Neural cell (in vitro differentiated cells): Measurements from ENCODE around the gene FUNDC1. TPM values are rescaled to one million over a fixed set of nuclear protein-coding genes. Genes with fewer than 3 reads are reported as not detected.

ENCODE experiments used
- H2AFZ ChIP-seq: fragments of 200-600, 300-800 bp; sonication (generic), shearing (Covaris generic); 2 replicates; pipeline ENCODE4 v1.6.0; 2014; ENCODE audit warnings: low read depth, mild to moderate bottlenecking, antibody characterized with exemption, low read length, moderate library complexity
- H3F3A ChIP-seq: fragments of 200-600 bp; shearing (Covaris generic); 2 replicates; pipeline ENCODE4 v1.6.1; 2016; ENCODE audit warnings: mild to moderate bottlenecking, moderate library complexity, mixed read lengths, antibody characterized with exemption, low read length; ENCODE audit not compliant: insufficient read depth, poor library complexity, severe bottlenecking
- H3K27ac ChIP-seq: fragments of 200-600, 300-800 bp; sonication (generic), shearing (Covaris generic); 2 replicates; pipeline ENCODE4 v1.5.1; 2014; ENCODE audit warnings: mild to moderate bottlenecking, low read length, moderate library complexity
- H3K27me3 ChIP-seq: fragments of 300-800, 200-600 bp; sonication (generic), shearing (Covaris generic); 2 replicates; pipeline ENCODE4 v1.6.0; 2014; ENCODE audit warnings: mild to moderate bottlenecking, low read depth, low read length, moderate library complexity; ENCODE audit not compliant: insufficient read depth
- H3K36me3 ChIP-seq: fragments of 300-800, 200-600 bp; sonication (generic), shearing (Covaris generic); 2 replicates; pipeline ENCODE4 v1.5.1; 2014; ENCODE audit warnings: mild to moderate bottlenecking, antibody characterized with exemption, low read length, moderate library complexity; ENCODE audit not compliant: insufficient read depth
- H3K4me2 ChIP-seq: fragments of 300-800, 200-600 bp; sonication (generic), shearing (Covaris generic); 2 replicates; pipeline ENCODE4 v1.6.0; 2014; ENCODE audit warnings: mild to moderate bottlenecking, low read length
- H3K4me3 ChIP-seq: fragments of 300-800, 200-600 bp; sonication (generic), shearing (Covaris generic); 2 replicates; pipeline ENCODE4 v1.5.1; 2014; ENCODE audit warnings: mild to moderate bottlenecking, low read length, moderate library complexity
- H3K79me2 ChIP-seq: fragments of 200-600 bp; shearing (Covaris generic); replicated peaks from 2 replicates; pipeline ENCODE4 v1.6.0; 2014; ENCODE audit warnings: mild to moderate bottlenecking, low read length, moderate library complexity; ENCODE audit not compliant: insufficient read depth
- H3K9ac ChIP-seq: fragments of 300-800, 200-600 bp; sonication (generic), shearing (Covaris generic); 2 replicates; pipeline ENCODE4 v1.6.1; 2016; ENCODE audit warnings: mild to moderate bottlenecking, low read length, mixed read lengths
- H3K9me2 ChIP-seq: fragments of 200-600 bp; shearing (Covaris generic); 2 replicates; pipeline ENCODE4 v1.6.1; 2016; ENCODE audit warnings: mild to moderate bottlenecking, low read length, mixed read lengths; ENCODE audit not compliant: insufficient read depth
- H3K9me3 ChIP-seq: fragments of 200-600, 300-800 bp; sonication (generic), shearing (Covaris generic); 2 replicates; pipeline ENCODE4 v1.6.1; 2016; ENCODE audit warnings: mild to moderate bottlenecking, mixed run types, low read length, moderate library complexity, mixed read lengths
- H4K20me1 ChIP-seq: fragments of 200-600 bp; shearing (Covaris generic); 2 replicates; pipeline ENCODE4 v1.6.1; 2016; ENCODE audit warnings: mild to moderate bottlenecking, mixed run types; ENCODE audit not compliant: insufficient read depth
- CTCF ChIP-seq: fragments of 450-650 bp; IDR thresholded peaks from 2 replicates; pipeline ENCODE4 v1.5.1; 2014; ENCODE audit warnings: antibody characterized with exemption, mild to moderate bottlenecking, moderate library complexity; ENCODE audit not compliant: poor library complexity, severe bottlenecking
- EP300 ChIP-seq: fragments of 450-650 bp; conservative IDR thresholded peaks from 2 replicates; pipeline ENCODE4 v1.6.1; 2014; ENCODE audit warnings: antibody characterized with exemption, mild to moderate bottlenecking, moderate library complexity; ENCODE audit not compliant: poor library complexity, severe bottlenecking
- EZH2 ChIP-seq: fragments of 200-600, 300-800 bp; shearing (Covaris generic), sonication (generic); IDR thresholded peaks from 2 replicates; pipeline ENCODE4 v1.6.1; 2014; ENCODE audit warnings: antibody characterized with exemption, low read length, borderline replicate concordance, mild to moderate bottlenecking; ENCODE audit not compliant: insufficient read depth, poor library complexity, severe bottlenecking
- MXI1 ChIP-seq: fragments of 450-650 bp; conservative IDR thresholded peaks from 2 replicates; pipeline ENCODE4 v1.6.1; 2014; ENCODE audit warnings: antibody characterized with exemption, mild to moderate bottlenecking; ENCODE audit not compliant: poor library complexity, severe bottlenecking
- POLR2AphosphoS5 ChIP-seq: IDR thresholded peaks from 2 replicates; pipeline ENCODE4 v1.6.1; 2012
- RAD21 ChIP-seq: fragments of 450-650 bp; conservative IDR thresholded peaks from 2 replicates; pipeline ENCODE4 v1.6.1; 2014; ENCODE audit warnings: antibody characterized with exemption, mild to moderate bottlenecking, moderate library complexity
- REST ChIP-seq: IDR thresholded peaks from 2 replicates; pipeline ENCODE4 v1.6.1; 2012; ENCODE audit warnings: borderline replicate concordance
- SMC3 ChIP-seq: fragments of 450-650 bp; conservative IDR thresholded peaks from 2 replicates; pipeline ENCODE4 v1.6.1; 2014; ENCODE audit warnings: antibody characterized with exemption, mild to moderate bottlenecking, moderate library complexity; ENCODE audit not compliant: poor library complexity
- TAF1 ChIP-seq: IDR thresholded peaks from 2 replicates; pipeline ENCODE4 v1.6.1; 2012; ENCODE audit warnings: low read depth
- polyA plus RNA-seq: library from polyadenylated mRNA; depleted of rRNA; stranded (reverse); fragments of >200 nt; gene quantifications from 2 replicates; pipeline ENCODE4 v1.2.3, GENCODE V29; 2014

The FUNDC1 gene
- polyA plus RNA-seq, 1 donor from 2014 or later, result 29.9 TPM

DNA sequence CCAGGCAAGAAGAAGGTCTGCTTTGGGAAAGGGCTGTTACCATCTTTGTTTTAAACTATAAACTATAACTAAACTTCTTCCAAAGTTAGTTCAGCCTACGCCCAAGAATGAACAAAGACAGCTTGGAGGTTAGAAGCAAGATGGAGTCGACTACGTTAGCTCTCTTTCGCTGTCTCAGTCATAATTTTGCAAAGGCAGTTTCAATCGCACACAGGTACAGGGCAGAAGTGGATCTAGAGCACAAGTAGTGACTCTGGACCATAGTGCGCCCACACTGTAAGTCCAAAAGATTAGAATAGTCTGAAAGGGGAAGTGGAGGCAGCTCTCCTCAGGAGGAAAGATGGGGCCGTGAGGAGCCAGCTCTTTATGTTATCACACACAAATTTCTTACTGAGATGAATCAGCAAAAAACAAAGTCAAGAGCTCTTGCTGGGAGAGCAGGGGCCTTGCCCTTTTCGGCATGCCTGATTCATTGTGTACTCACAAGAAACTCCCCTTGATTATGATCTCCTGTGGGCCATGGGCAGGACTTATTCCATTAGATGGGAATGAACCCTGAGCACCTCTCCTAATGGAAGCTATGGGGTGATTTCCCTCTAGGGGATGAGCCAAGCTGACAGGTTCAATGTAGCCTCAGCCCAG is 58.6 kb downstream of the FUNDC1 start:
- Histone ChIP-seq H3K9me3 (no peaks in the 10 kb centered on the region), H2AFZ (no peak overlapping the region), H3K36me3 (no peaks in the 10 kb centered on the region), H3K4me2 (no peak overlapping the region), H3K9me2 (no peaks in the 10 kb centered on the region), H3F3A (no peaks in the 10 kb centered on the region), H3K4me3 (no peak overlapping the region), H3K27me3 (no peaks in the 10 kb centered on the region), H4K20me1 (no peaks in the 10 kb centered on the region), H3K9ac (no peak overlapping the region), H3K79me2 (no peaks in the 10 kb centered on the region), H3K27ac (no peak overlapping the region)
- no peak for TF ChIP-seq SMC3

DNA sequence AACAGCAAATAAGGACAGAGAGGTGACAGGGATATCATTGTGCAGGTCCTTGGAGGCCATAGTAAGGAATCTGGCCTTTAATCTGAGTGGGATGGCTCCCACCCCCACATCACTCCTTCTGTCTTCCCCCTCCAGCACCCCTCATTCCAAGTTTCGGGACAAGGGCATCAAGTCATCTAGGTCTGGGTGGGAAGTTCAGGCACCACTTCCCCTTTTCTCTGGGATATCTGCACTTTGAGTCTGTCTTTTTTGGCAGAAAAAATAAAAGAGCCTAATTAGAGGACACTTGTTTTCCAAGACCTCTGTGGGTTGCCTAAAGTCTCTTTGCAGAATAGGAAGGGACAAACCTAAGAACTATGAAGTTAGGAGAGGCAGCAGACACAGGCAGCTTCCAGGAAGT is 60.1 kb downstream of the FUNDC1 start:
- Histone ChIP-seq H3K9me2 (no peaks in the 10 kb centered on the region), H3K79me2 (no peaks in the 10 kb centered on the region), H3K4me3 (no peak overlapping the region), H3K27ac (no peak overlapping the region), H3K9ac (no peak overlapping the region), H3K9me3 (no peaks in the 10 kb centered on the region), H3K27me3 (no peaks in the 10 kb centered on the region), H3F3A (no peaks in the 10 kb centered on the region), H3K36me3 (no peaks in the 10 kb centered on the region), H4K20me1 (no peaks in the 10 kb centered on the region), H3K4me2 (no peak overlapping the region), H2AFZ (no peak overlapping the region)
- TF ChIP-seq REST (no peak), MXI1 (no peak), SMC3 (no peak), EZH2 (no peak), TAF1 (no peak), POLR2AphosphoS5 (no peak), CTCF (no peak), EP300 (no peak), RAD21 (no peak)

GRCh38 chrX:44480591-44480990 is 62.1 kb downstream of the FUNDC1 start:
- TF ChIP-seq POLR2AphosphoS5, result no peak
- TF ChIP-seq EZH2, result no peak
- TF ChIP-seq MXI1, result no peak
- no peak for TF ChIP-seq RAD21
- TF ChIP-seq EP300, result no peak
- no peak for TF ChIP-seq SMC3
- no peak for TF ChIP-seq TAF1
- TF ChIP-seq REST, result no peak
- no peak for TF ChIP-seq CTCF
- H2AFZ ChIP-seq, result no peak overlapping the region

More at GRCh38 chrX:44480591-44480990, 62.1 kb downstream of the FUNDC1 start:
- Histone ChIP-seq H3K4me2 (no peak overlapping the region), H3K79me2 (no peaks in the 10 kb centered on the region), H3K27me3 (no peaks in the 10 kb centered on the region), H3K27ac (no peak overlapping the region), H3K9me2 (no peaks in the 10 kb centered on the region), H3K9ac (no peak overlapping the region), H3K9me3 (no peaks in the 10 kb centered on the region), H3F3A (no peaks in the 10 kb centered on the region), H4K20me1 (no peaks in the 10 kb centered on the region), H3K4me3 (no peak overlapping the region), H3K36me3 (no peaks in the 10 kb centered on the region)
